SIG-M5 treated with dmso at 0.1 percent for 504 hours (cell line): Measurements from ENCODE around the gene TRIM14.
A peak's percentile ranks its signal among the peaks of the same experiment; 100 is the strongest.
"Not testable (repeated sequence)": the region's sequence is repeated elsewhere in the genome, so short reads cannot be mapped to it uniquely, and the experiment has no call there.

Source experiments
- DNase-seq: peaks from one replicate; lab custom pipeline; 2025; ENCODE audit not compliant: unreplicated experiment; lab: John Stamatoyannopoulos, UW

The TRIM14 gene

DNA sequence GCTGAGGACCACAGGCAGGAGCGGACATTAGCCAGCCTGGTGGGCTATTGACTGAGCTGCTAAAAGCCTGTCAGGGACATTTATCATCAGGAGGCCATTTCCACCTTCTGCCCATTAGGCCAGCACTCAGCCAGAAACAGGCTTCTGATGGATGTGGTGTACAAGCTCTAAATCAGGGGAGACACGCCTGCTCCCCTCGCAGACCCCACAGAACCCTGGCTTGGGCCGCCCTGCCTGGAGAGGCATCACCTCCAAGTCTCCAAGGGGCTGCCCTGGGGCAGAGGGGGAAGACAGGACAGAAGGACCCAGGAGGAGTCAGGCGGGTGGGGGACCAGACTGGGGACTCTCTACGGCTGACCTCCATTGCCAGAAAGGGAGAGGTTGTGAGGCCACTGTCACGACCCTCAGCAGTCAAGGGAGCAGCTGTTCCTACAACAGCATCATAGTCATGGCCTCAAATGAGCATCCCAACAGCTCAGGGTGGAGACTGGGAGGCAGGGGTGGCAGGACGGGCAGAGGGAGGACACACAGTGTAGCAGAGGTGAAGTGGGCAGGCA, 24.0 kb upstream of the TRIM14 start:
- DNase-seq = no peak

DNA sequence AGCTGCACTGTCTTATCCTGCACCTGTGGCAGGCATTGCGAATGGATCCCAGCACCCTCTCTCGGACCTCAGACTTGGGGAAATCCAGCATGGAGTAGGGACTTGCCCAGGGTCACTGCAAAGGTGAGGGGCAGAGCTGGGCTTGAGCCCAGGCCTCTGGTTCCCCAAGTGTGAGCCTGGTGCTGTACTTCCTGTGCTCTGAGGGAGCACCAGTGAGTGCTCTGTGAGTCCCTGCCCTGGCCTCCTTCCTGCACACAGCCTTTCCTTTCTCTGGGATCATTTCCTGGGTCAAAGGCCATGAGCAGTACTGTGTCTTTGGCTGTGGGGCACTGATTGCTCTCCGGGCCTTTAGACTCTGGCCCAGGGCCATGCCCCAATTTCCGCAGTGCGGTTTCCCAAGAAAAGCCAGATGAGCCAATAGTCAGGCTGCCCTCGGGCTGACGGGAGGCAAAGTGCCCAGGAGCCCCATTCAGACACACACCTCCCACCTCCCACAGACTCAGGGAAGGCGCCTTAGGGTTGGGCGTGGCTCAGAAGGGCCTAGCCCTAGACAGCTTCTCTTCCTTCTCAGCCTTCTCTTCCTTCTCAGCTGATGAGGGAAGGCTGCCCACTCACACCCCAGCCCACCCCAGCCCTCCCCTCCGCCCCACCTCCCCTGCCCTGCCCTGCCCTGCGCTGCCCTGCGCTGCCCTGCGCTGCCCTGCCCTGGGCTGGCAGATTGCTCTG, 23.3 kb upstream of the TRIM14 start:
- peak; percentile 31 for DNase-seq

DNA sequence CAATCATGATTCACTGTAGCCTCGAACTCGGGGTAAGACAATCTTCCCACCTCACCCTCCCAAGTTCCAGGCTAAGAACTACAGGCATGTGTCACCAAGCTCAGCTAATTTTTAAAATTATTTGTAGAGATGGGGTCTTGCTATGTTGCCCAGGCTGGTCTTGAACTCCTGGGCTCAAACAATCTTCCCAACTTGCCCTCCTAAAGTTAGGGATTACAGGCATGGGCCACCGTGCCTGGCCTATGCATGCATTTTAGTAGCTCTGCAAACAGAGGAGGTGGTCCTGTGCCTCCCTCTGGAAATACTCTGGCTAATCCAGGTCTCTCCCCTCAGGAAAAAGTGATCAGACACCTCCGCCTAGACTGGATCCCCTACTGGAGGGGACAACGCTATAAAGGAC, 21.5 kb upstream of the TRIM14 start:
- no peak for DNase-seq

DNA sequence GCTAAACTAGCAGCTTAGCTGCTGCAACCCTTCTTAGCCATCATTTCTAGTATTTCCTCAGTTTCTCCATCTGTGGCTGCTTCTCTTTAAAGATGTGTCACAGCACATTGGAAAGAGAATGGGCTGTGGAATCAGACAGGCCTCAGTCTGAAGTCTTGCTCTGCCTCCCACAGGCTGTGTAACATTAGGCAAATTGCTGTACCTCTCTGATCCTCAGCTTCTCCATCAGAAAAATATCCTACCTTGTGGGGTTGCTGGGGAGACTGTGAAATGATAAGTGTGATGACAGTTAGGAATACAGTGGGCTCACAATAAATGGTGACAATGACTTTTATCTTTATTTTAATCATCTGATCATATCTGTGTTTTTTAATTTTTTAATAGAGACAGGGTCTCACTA, 17.5 kb upstream of the TRIM14 start:
- DNase-seq = no peak

DNA sequence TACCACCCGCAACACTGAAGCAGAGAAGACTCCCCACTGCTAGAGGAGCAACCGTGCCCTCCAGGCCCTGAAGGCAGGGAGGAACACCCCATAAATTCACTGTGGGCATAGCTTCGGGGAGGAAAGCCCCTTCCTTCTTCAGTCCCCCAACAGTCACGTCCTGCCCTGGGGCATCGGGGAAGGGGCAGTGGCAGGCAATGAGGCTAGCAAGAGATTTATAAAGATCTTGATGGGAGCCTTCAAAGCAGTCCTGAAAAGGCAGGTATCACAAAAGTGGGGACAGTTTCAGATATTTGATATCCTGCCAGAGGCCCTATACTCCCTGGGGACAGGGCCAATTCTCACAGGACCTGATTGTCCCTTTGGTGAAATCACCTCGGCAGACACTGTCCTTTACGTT, 16.9 kb upstream of the TRIM14 start:
- no peak for DNase-seq

DNA sequence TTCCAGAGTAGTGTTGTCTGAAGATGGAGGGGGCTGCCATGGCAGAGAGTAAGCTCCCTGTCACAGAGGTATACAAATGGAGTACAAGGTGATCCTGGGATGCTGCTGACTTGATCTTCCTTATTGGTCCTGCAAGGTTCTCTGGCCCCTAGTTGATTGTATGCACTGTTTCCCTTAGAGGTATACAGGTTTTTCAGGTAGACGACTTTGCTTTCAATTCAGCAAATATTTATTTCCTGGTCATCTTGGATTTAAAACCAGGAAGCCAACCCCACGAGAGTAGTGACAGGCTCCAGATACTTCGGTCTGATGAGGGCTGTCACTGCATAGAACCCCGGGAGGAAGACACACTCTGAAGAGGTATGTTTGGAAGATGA, 16.5 kb upstream of the TRIM14 start:
- peak; percentile 34 for DNase-seq

DNA sequence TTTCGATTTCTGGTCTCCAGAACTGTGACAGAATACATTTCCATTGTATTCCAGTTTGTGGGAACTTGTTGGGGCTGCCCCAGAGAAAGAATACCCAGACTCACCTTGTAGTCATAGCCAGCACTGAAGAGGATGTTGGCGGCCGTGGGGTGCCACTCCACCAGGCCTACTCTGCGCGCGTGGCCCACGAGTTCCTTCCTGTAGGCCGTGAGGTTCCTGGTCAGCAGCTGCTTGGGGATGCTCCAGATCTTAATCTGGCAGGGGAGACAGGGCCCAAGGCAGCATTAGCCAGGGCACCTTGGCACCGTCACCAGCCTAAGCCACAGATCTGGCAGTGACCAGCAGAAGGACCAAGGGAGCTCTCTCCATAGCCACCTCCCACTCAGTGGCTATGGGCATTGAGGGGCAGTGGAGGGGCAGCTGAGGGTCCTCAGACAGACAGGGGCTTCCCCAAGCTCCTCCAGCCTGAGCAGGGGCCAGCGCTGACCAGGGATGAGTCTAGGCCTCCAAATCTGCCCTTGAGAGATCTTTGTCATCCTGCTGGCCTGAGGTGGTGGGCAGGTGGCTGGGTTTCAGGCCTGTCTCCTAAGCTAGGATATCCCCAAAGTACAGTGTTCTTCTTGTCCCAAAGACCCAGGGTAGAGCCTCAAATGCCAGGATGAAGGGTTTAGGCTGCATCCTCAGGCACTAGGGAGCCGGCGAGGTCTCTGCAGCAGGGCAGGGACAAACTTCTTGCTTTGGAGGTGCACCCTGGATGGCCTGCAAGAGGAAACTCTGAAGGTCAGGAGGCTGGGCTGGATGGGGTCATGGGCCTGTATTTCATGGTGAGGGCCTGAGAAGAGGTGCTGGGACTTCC, 15.9 kb upstream of the TRIM14 start:
- no peak for DNase-seq

DNA sequence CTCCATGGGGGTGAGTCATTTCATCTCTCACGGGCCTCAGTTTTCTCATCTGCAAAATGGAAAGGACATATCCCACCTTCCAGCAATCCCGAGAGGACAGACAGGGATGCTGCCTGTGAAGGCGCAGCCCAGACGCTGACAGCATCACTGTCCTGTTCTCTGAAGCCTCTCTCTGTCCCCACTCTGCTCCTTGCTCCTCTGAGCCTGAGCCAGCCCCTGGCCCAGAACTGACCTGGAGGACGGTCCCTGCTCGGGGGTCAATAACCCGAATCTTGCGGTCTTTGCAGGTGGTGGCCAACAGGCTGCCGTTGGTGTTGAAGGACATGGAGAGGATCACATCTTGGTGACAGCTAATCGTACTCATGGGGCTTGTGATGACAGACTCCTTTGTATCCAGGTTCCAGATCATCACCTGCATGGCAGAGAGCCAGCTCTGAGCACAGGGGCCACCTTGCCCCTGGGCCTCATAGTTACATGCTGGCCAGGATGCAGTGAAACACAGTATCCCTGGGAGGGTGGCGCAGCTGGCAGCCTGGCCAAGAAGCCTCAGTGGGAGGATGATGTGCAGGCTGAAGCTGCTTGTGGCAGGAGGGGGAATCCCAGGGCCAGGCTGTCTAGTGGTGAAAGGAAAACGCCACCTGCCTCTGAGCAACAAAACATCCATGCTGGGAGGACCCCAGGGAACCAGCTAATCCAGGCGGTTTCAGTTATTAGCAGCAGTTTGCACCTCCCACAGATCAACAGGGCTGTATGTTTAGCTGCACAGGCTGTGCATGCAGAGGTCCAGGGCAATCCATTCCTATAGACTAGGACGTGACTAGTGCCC, 14.0 kb upstream of the TRIM14 start:
- no peak for DNase-seq

DNA sequence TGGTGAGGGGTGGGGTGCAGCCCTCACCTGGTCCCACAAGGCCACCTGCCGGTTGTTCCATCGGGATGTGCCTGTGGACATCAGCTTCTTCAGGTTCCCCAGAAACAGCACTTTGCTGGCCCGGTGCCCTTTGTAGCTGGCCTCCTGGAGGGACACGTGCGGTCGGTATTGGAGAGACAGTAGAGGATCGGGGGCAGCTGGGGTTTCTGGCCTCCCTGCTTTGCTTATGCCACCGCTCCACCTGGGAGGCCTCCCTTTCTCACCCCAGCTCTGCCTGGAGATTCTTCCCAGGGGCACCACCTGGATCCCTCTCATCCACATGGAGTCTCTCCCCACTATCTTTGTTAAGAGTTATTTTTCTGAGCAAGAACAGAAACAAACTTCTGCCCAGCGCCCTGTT, 13.1 kb upstream of the TRIM14 start:
- no peak for DNase-seq

DNA sequence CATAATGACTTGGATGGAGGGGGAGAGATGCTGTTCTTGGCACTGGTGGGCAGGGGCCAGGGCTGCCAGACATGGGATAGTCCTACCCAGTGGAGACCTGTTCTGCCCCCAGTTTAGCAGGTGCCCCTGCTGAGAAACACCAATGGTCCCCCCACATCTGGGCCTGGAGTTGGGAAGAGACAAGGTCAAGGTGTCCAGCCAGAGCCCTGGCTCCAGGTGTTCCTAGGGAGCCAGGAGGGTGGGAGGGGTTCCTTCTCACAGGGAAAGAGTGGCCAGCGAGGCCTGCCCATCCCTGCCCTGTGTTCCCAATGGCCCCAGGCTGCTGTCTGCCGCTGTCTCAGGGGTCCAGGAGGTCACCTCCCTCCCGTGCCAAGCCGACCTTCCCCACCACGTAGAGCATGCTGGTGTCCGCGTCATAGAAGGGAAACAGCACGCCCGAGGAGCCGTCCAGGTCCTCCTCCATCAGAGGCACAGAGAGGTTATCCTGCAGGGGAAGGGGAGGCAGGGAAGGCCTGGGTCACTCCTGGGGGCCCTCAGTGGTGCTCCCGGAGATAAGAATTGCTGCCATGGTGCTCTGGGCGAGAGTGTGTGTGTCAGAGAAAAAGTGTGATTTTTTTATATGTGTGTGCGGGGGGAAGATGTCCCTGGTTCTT, 11.7 kb upstream of the TRIM14 start:
- no peak for DNase-seq

DNA sequence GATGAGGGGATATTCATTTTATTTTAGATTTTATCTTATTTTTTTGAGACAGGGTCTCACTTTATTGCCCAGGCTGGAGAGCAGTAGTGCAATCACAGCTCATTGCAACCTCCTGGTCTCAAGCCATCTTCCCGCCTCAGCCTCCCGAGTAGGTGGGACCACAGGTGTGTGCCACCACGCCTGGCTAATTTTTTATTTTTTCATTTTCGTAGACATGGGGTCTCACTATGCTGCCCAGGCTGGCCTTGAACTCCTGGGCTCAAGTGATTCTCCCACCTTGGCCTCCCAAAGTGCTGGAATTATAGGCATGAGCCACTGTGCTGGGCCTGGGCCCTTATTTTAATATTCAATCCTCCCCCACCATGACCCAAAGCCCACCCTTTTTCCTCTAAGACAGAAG, 11.0 kb upstream of the TRIM14 start:
- DNase-seq = not testable (repeated sequence)

DNA sequence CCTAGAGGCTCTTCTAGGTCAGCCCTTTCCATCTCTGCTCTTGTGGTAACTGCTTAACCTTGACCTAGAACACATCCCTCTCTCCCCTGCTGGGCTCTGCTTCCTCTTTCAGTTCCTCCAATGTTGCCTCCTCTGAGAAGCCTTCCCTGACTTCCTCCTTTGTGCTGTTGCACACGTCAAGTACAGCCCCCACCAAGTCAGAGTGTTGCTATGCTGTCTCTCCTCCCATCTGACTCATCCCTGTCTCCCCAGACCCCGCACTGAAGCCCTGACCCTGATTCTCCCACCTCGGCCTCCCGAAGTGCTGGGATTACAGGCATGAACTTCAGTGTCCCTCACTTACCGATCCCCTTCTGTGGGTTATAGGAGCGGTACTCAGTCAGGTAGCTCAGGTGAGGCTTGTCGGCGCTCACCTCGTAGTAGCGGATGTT, 10.4 kb upstream of the TRIM14 start:
- peak; percentile 96 for DNase-seq

DNA sequence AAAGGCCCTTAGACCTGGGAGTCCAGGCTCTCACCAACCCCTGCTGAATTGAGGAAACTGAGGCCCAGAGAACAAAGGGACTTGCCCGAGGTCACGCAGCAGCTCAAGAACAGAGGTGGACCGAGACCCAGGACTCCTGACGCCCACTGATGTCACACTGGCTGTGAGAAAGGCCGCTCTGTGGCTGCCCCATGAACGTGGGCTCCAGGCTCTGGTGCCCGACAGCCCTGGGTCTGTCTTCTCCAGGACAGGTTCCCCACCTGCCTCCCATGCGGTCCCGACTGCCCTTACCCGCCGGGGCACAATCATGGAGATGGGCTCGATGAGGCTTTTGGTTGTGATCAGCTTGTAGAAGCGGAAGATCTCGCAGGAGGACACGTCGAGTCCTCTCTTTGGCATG, 9.3 kb upstream of the TRIM14 start:
- no peak for DNase-seq

DNA sequence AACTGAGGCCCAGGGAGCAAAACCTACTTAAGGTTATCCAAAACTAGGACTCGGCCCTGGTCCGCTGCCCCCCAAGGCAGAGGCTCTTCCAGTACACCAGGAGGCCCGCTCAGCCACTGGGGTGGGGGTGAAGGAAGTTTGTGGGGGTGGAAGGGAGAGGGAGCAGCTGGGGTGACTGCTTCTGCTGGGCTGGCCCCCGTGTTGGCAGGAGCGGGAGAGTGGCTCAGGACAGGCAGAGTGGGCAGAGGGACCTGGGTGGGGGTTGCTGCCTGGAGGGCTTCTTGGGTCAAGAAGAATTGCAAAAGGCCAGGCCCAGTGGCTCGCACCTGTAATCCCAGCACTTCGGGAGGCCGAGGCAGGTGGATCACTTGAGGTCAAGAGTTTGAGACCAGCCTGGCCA, 8.2 kb upstream of the TRIM14 start:
- DNase-seq = no peak

DNA sequence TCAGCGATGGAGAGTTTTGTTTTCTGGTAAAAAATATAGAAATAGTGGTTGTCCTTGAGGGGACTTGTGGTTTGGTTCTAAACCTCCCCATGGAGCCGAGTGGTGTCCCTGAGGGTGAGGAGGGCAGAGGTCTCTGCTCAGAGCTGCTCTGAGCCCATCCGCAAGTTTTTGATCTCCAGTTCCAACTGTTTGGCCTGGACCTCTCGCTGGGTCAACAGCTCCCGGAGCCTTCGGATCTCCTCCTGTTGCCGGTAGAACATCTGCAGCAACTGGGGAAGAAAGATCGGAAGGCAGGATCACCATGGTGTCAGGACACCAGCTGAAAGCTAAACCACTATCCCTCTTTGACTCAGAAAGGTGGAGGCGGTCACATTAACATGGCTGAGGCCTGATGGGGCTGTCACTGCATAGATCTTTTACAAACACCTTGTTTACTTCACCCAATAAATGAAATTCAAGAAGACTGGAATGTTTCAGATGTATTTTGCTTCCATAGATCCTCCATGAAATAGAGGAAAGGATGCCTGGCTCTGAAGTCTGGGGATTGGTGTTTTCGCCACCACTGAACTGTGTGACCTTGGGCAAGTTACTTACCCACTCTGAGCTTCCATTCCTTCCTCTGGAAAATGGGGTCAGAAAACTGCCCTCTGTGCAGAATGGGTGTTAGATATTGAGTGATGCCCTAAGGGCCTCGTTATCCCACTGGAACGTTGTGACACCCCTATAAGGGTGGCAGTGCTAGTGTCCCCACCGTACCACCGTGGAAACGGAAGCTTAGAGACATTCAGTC, 5.8 kb upstream of the TRIM14 start:
- no peak for DNase-seq

DNA sequence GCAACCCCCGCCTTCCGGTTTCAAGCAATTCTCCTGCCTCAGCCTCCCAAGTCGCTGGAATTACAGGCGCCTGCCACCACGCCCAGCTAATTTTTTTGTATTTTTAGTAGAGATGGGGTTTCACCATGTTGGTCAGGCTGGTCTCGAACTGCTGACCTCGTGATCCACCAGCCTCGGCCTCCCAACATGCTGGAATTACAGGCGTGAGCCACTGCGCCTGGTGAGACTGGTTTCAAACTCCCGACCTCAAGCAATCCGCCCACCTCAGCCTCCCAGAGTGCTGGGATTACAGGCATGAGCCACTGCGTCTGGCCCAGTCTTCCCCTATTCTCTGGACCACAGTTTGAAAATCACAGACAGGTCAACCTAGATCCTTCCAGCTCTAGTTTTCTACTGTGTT, 5.1 kb upstream of the TRIM14 start:
- DNase-seq = not testable (repeated sequence)

DNA sequence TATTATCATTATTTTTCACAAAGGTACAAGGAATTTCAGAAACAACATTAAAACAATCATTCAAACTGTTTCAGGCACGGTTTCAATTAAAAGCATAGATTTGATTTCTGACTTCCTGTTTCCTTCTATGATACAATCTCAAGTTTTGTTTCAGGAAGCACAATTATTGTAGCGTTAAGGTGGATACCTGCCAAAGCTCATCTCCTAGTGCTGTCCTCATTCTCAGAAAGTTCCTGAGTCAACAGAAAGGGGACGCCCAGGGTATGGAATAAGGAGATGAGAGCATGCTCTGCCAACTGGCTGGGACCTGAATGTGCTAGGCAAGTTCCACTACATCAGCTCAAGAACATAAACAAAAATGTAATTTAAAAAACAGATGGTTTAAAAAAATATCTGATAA, 2.0 kb upstream of the TRIM14 start:
- DNase-seq = peak; percentile 54

DNA sequence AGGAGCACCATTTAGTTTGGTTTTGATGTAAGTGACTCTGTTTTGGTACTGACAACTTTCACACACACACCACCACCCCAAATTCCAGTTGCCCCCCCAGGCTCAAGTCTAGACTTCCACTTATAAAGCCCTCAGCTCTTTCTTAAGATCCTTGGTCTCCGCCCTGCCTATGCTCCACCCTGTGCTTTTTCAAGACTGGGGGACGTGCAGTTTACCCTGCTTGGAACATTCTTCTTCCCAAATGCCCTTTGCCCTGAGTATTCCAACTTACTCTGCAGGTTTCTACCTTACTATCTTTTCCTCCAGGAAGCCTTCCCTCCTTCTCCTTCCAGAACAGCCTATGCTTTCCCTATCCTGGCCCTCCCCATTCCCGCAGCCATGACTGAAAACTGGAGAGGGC, 1.5 kb upstream of the TRIM14 start:
- peak; percentile 51 for DNase-seq

DNA sequence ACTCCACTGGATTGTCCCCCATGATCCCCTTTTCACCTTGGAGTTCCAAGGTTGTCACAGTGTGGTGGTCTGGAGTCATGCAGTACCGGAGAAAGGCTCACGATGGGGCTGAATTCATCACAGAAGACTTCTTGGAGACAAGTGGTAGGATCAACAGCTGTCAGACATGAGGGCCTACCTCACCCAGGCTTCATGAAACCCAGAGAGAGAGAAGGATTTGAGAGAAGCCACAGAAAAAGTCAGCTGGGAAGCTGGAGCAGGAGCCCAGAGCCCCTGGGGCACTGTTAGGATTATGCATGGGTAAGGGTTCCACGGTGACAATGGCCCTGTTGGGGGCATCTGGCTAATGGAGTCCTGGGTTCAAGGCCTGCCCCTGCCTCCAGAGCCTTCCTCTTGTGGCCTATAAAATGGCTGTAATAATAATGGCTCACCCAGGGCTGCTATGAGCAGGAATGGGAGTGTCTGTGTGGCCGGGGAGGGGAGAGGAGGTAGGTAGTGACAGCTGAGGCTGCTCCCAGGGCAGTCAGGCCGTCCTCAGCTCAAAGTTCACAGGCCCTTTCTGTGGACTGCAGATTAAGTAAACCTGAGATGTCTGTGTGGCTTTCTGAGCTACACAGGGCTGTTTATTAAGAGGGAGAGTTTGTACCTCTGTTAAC, 910 bp downstream of the TRIM14 start:
- peak; percentile 73 for DNase-seq

DNA sequence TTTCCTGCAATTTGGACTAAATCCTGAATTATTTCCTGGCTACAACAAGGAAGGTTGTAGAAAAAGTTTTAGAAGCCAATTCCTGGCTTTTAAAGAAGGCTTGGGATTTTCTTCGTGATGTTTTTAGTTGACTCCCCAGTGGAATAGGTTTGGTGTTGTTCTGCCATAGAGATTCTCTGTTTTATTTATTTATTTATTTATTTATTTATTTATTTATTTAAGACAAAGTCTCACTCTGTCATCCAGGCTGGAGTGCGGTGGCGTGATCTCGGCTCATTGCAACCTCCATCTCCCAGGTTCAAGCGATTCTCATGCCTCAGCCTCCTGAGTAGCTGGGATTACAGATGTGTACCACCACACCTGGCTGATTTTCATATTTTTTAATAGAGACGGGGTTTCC, 1.9 kb downstream of the TRIM14 start:
- not testable (repeated sequence) for DNase-seq
